ENCODE data around the gene L3MBTL3. TPM values are rescaled to one million over a fixed set of nuclear protein-coding genes. Genes with fewer than 3 reads are reported as not detected.

L3MBTL3 gene
- total RNA-seq, 1 donor from 2014 or later, result 6.3 TPM

- no peak overlapping the region for H3K4me3 ChIP-seq (ENCODE audit: low read depth, low read length)
- DNase-seq (ENCODE audit: low read depth), result no peak
- TF ChIP-seq, protein P1, sequence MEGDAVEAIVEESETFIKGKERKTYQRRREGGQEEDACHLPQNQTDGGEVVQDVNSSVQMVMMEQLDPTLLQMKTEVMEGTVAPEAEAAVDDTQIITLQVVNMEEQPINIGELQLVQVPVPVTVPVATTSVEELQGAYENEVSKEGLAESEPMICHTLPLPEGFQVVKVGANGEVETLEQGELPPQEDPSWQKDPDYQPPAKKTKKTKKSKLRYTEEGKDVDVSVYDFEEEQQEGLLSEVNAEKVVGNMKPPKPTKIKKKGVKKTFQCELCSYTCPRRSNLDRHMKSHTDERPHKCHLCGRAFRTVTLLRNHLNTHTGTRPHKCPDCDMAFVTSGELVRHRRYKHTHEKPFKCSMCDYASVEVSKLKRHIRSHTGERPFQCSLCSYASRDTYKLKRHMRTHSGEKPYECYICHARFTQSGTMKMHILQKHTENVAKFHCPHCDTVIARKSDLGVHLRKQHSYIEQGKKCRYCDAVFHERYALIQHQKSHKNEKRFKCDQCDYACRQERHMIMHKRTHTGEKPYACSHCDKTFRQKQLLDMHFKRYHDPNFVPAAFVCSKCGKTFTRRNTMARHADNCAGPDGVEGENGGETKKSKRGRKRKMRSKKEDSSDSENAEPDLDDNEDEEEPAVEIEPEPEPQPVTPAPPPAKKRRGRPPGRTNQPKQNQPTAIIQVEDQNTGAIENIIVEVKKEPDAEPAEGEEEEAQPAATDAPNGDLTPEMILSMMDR (conservative IDR thresholded peaks at IDR 0.05; ENCODE audit: low read depth, low read length), result no peak
Observed at GRCh38 chr6:130132286-130132701, 113.9 kb downstream of the L3MBTL3 start.

GRCh38 chr6:130134582-130134981 is 116.2 kb downstream of the L3MBTL3 start:
- no peak for DNase-seq (ENCODE audit: low read depth)
- no peak overlapping the region for H3K4me3 ChIP-seq (ENCODE audit: low read depth, low read length)
- TF ChIP-seq, protein P1 (conservative IDR thresholded peaks at IDR 0.05; ENCODE audit: low read depth, low read length), result no peak

GRCh38 chr6:130136798-130137197 is 118.4 kb downstream of the L3MBTL3 start:
- peak; percentile 62 for DNase-seq (ENCODE audit: low read depth)
- TF ChIP-seq, protein P1 (conservative IDR thresholded peaks at IDR 0.05; ENCODE audit: low read depth, low read length), result no peak
- H3K4me3 ChIP-seq (ENCODE audit: low read depth, low read length), result no peak overlapping the region

- TF ChIP-seq, protein P1 (conservative IDR thresholded peaks at IDR 0.05; ENCODE audit: low read depth, low read length), result no peak
- DNase-seq (ENCODE audit: low read depth), result no peak
- no peak overlapping the region for H3K4me3 ChIP-seq (ENCODE audit: low read depth, low read length)
Observed at GRCh38 chr6:130138116-130138908, 119.9 kb downstream of the L3MBTL3 start.

DNA sequence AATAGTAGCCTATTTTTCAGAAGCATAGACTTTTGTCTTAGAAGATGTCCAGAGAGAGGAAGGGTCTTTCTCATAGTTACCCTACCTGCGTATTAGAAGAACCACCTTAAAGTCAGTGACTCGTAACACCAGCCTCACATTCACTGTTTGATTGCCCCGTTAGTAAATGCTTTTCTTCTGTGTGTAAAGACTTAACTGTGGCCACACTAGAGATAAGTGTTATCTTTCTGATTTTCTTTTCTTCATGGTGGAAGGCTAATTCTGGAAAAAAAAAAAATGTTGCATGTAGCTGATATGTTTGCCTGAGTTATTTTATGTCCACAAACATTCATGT is 120.5 kb downstream of the L3MBTL3 start:
- TF ChIP-seq, protein P1 (conservative IDR thresholded peaks at IDR 0.05; ENCODE audit: low read depth, low read length), result no peak
- H3K4me3 ChIP-seq (ENCODE audit: low read depth, low read length), result no peak overlapping the region
- DNase-seq (ENCODE audit: low read depth), result no peak

DNA sequence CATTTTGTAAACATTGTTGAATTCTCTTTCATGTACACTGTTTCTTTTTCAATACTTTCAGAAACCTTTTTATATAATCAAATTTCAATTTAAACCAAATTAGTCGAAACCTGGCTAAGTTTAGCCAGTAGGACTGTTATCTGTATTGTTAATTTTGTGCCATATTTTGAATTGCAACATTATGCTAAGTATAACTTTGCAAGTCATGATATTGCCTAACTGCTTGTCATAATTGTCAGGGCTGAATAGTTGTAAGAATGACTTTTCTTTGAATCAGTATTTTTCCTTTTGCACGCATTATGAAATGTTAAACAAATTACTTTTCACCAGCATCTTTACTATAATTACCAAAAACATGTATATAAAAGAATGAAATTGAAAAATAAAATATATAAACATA is 121.7 kb downstream of the L3MBTL3 start:
- no peak overlapping the region for H3K4me3 ChIP-seq (ENCODE audit: low read depth, low read length)
- DNase-seq (ENCODE audit: low read depth), result no peak
- TF ChIP-seq, protein P1 (conservative IDR thresholded peaks at IDR 0.05; ENCODE audit: low read depth, low read length), result no peak

DNA sequence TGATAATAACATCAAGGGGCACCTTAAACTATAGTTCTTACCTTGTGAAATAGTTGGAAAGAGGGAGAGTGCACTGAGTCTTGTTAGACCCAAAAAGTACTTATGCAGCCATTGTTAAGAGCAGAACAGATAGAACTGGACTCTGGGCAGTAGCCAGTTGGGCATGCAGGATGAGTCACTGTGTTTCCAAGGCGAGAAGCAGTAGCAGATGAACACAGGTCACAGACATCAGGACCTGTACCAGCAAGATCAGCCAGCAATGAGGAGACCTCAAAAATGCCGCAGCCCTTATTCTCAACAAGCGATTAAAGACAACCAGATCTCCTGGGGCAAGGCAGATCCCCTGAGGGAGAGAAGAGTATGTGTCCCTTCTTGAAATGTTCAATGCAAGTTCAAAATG is 125.3 kb downstream of the L3MBTL3 start:
- no peak overlapping the region for H3K4me3 ChIP-seq (ENCODE audit: low read depth, low read length)
- DNase-seq (ENCODE audit: low read depth), result peak; percentile 31
- TF ChIP-seq, protein P1 (conservative IDR thresholded peaks at IDR 0.05; ENCODE audit: low read depth, low read length), result no peak
